NOMO-1 treated with dmso at 0.1 percent for 144 hours (cell line): ENCODE data around the gene KCNIP4.
"Not testable (repeated sequence)": the region's sequence is repeated elsewhere in the genome, so short reads cannot be mapped to it uniquely, and the experiment has no call there.

Experiments used
- DNase-seq: peaks from one replicate; lab custom pipeline; 2025; ENCODE audit not compliant: unreplicated experiment; lab: John Stamatoyannopoulos, UW

The KCNIP4 gene

GRCh38 chr4:20805716-20806115 is 1142.9 kb downstream of the KCNIP4 start:
- no peak for DNase-seq

GRCh38 chr4:20787940-20788665 is 1160.5 kb downstream of the KCNIP4 start:
- DNase-seq, result no peak

- not testable (repeated sequence) for DNase-seq
Observed at GRCh38 chr4:20783134-20783533, 1165.4 kb downstream of the KCNIP4 start.

DNA sequence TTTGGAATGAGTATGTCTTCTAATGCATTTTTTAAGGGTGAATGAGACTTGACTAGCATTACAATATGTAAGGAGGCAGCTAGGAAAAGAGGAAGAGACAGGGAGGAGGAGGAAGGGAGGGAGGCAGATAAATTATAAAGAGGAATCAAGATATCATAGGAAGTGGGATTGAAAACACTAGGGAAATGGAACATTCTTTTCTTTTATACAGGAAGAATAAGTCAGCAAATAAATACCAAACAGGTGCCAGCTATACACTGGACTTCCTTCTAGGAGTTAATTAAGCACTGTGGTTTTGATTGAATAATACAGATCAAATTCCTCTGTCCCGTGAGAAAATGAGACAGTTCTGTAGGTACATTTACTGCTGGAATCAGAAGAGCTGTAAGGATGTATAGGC is 1169.7 kb downstream of the KCNIP4 start:
- DNase-seq, result no peak

GRCh38 chr4:20773144-20773997 is 1175.2 kb downstream of the KCNIP4 start:
- DNase-seq, result peak; percentile 7

DNA sequence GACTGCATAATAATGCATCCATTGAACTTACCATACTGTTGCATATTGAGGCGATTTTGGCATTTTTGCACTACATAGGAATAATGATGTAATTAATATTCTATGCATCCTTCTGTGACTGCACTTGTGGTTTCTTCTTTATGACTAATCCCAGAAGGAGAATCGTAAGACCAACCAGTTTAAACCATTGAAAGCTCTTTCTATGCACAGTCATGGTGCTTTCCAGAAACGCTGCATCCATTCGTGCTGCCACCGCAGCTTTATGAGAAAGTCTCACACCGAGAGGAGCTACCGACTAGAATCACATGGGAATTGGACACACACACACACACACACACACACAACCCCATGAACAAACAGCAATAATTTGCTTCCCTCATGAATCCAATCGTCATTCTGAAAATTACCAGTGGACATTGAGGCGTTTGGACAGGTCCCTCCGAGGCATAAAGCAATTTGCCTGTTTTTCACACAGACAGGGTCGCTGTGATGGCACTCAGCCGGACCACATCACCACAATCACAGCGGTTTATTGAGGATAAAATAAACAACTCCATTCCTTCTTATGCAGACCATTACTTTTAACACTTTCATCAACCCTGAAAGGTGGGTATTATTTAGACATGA is 1184.1 kb downstream of the KCNIP4 start:
- no peak for DNase-seq

- no peak for DNase-seq
Observed at GRCh38 chr4:20761826-20762225, 1186.7 kb downstream of the KCNIP4 start.

- no peak for DNase-seq
Observed at GRCh38 chr4:20761382-20761781, 1187.2 kb downstream of the KCNIP4 start.

DNA sequence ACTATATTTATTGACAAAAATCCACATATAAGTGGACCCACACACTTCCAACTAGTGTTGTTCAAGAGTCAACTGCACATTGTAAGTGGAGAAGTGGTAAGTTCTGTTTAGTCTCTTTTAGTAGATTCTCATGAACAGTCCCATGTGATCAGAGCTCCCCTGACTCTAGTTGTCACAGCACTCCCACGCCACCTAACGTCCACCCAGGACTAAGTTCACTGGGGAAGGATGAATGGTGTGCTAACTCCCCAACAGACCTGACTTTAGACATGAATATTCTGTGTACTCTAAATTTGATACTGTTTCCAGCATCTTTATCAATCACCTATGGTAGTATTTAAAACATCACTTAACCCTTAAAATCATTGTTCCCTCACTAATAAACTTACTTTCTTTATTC is 1188.5 kb downstream of the KCNIP4 start:
- no peak for DNase-seq

GRCh38 chr4:20754036-20754435 is 1194.5 kb downstream of the KCNIP4 start:
- DNase-seq, result no peak

DNA sequence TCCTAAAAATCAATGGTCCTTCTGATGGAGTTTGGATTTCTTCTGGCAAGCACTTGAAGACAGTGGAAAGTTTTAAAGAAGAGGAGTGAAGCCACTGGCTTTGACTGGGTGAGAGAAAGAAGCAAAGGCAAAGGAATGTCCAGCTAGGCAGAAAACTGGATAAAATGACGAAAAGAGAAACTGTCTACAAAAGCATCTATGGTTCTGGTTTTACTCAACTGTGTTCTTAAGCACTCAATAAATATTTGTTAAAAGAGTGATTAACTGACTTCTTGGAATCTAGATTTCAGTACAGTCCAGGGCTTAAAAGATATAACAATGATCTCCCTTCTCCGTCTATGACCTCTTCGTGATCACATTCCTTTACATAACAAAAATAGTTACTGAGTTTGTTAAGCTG is 1195.9 kb downstream of the KCNIP4 start:
- no peak for DNase-seq

GRCh38 chr4:20746000-20746399 is 1202.6 kb downstream of the KCNIP4 start:
- not testable (repeated sequence) for DNase-seq

DNA sequence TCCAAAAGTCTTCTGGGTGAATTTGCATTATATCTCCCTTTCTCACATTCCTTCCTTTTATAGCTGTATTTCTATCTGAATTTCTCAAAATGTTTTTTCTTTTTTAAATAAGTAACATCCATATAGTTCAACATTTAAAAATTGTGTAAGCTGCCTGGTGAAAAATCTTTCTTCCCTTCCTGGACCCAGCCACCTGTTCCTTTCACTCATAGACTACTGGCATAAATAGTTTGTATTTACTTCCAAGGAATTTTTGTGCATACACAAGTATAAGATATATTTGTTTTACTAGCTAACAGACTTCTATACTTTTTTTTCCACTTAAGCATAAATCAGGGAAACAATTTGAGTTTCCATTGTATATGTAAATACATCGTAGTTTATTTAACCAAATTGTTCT is 1212.6 kb downstream of the KCNIP4 start:
- DNase-seq, result no peak

- no peak for DNase-seq
Observed at GRCh38 chr4:20724915-20725314, 1223.7 kb downstream of the KCNIP4 start.

DNA sequence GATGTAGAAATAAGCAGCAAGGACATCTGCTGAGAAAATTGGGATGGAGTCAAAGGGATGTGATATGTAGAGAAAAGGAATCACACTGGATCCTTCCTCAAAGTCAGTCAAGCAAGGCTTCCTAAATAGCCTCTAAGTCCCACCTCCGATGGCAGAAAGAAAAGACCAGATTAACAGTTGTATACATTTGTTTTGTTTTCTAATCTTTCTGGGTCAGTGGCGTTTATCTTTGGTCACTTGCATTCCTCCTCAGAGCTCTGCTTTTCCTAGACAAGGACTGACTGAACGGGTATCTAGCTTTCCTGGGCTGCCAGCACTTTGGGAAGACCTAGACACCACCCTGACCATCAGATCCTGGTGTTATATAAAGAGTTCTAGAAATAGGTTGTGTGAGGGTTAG is 1225.1 kb downstream of the KCNIP4 start:
- DNase-seq, result no peak

DNA sequence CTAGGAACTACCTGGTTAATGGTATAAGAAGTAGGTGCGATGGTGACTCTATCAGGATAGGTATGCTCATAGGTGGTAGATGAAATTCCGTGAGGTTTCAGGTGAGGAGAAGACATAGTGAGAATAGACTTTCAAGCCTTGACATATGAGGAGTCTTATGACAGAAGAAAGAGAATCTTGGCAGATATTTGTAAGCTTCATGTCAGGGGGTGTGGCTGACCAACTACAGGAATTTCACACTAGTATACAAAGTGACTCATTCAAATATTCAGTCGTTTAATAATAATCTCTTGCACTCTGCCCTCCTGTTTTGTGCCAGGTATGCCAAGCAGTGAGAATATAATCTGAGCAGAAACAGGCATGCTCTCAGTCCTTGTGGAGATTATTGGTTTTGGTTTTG is 1225.6 kb downstream of the KCNIP4 start:
- no peak for DNase-seq

DNA sequence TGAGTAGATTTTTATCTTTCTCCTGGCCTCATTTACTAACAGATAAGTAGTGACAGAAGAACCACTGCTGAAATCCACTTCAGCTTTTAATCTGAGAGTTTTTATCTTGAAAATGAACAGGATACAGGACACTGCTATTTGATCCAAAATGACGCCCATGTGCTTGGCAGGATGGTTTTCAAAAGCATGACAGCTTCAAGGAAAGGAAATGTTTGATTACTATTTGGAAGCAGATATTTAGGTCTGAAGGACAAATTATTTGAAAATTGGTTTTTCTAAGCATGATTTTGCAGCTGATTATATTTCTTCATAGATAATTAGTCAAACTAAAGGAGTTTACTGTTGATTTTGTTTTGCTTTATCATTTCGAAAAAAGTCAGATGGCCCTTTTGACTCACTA is 1237.2 kb downstream of the KCNIP4 start:
- no peak for DNase-seq

- peak; percentile 97 for DNase-seq
Observed at GRCh38 chr4:20700007-20700761, 1248.4 kb downstream of the KCNIP4 start, which contains the start of gene PACRGL. TSS of gene PACRGL (plus strand) at chr4:20700458. CDS start at chr4:20704482, 4,024 bp downstream.

- DNase-seq, result no peak
Observed at GRCh38 chr4:20698820-20699219, 1249.8 kb downstream of the KCNIP4 start.

DNA sequence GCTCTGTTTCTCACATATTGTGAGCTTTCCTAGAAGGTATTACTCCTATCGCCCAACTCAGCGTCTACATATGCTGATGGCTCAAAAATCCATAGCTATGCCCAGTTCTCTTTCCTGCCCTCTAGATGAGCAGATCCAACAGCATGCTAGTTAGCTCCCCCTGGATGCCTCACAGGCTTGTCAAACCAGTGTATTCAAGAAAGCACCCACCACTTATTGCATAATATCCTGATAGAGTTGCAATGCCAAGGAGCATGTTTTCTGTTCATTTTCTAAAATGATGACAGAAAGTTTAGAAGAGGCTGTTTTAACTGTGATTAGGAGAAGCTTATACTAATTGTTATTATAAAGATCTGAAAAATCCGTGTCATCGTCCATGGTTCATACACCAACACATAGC is 1250.2 kb downstream of the KCNIP4 start:
- DNase-seq, result no peak

DNA sequence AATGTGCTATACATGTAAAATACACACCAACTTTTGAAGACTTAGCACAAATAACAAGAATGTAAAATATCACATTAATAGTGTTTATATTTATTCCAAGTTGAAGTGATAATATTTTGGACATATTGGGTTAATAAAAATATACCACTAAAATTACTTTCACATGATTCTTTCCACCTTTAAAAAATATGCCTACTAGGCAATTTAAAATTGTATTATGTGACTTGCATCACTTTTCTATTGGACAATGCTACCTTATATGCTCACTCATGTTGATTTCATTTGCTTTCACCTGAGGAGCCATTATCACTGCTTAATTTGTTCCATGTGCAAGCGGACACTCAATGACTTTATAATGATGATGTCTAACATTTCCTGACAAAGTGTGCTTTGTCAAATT is 1251.8 kb downstream of the KCNIP4 start:
- DNase-seq, result no peak
